DOHH2 (cell line): ENCODE results near the gene CUL7.

ENCODE experiments used
- CTCF ChIP-seq: fragments of 200-600 bp; sonication (generic); IDR thresholded peaks from one replicate; pipeline ENCODE4 v1.5.1; 2014; ENCODE audit warnings: antibody characterized with exemption, mild to moderate bottlenecking, low read depth, low read length; ENCODE audit not compliant: poor library complexity, severe bottlenecking
- EZH2phosphoT487 ChIP-seq: fragments of 200-600 bp; sonication (generic); IDR thresholded peaks from 2 replicates; pipeline ENCODE4 v1.6.1; 2017; ENCODE audit warnings: borderline replicate concordance, mild to moderate bottlenecking, antibody characterized with exemption, low read length, moderate library complexity, mixed read lengths

GRCh38 chr6:42996513-42996912 lies 57.1 kb downstream of the CUL7 start:
- TF ChIP-seq CTCF (peak; percentile 17), EZH2phosphoT487 (no peak)
